ENCODE results near the gene MPI. TPM values are rescaled to one million over a fixed set of nuclear protein-coding genes. Genes with fewer than 3 reads are reported as not detected.

Gene MPI
- total and polyA plus RNA-seq, 4 donors = 16.1 to 38.4 (median 31.9) TPM

DNA sequence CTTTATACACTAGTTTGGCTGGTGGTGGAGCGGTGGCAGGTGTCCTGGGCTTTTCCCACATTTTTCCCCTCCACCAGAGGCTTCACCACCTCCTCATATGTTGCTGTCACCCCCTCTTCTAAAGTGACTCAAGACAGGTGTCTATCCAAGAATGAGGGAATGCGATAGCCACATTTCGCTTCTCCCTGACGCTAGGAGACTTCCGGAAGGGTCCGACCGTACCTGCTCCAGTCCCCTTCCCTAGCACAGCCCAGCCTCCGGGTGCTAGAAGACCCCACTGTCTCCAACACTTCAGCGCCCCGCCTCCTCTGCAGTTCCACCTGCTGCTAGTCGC lies 17.2 kb upstream of the MPI start:
- H3K9me3 ChIP-seq (ENCODE audit: control insufficient read depth in 4 of 4, low read length in 3 of 4) = no peaks in the 10 kb centered on the region
- peak overlapping the region; percentile 54 to 96 (median 92) for H3K4me3 ChIP-seq (ENCODE audit: low read depth in 1 of 3, low read length in 3 of 3)
- no peak for DNase-seq (ENCODE audit: low spot score)
- peak overlapping the region; percentile 93 to 97 for H3K27ac ChIP-seq (ENCODE audit: low read depth in 1 of 2, low read length in 2 of 2)
- H3K4me1 ChIP-seq (ENCODE audit: control insufficient read depth in 4 of 4, insufficient read depth in 4 of 4, low read length in 3 of 4) = peaks cover 12 to 51% (median 35%) of the 10 kb centered on the region in 4 donors
- peak overlapping the region; percentile 63 to 89 for H3K9ac ChIP-seq (ENCODE audit: low read depth in 1 of 2, low read length in 2 of 2)
- no peaks in the 10 kb centered on the region for H3K27me3 ChIP-seq (ENCODE audit: control insufficient read depth in 4 of 4, insufficient read depth in 4 of 4, low read length in 3 of 4)
- no peaks in the 10 kb centered on the region for H3K36me3 ChIP-seq (ENCODE audit: control insufficient read depth in 4 of 4, insufficient read depth in 3 of 4, low read depth in 1 of 4, low read length in 3 of 4)
- TF ChIP-seq, protein P1, sequence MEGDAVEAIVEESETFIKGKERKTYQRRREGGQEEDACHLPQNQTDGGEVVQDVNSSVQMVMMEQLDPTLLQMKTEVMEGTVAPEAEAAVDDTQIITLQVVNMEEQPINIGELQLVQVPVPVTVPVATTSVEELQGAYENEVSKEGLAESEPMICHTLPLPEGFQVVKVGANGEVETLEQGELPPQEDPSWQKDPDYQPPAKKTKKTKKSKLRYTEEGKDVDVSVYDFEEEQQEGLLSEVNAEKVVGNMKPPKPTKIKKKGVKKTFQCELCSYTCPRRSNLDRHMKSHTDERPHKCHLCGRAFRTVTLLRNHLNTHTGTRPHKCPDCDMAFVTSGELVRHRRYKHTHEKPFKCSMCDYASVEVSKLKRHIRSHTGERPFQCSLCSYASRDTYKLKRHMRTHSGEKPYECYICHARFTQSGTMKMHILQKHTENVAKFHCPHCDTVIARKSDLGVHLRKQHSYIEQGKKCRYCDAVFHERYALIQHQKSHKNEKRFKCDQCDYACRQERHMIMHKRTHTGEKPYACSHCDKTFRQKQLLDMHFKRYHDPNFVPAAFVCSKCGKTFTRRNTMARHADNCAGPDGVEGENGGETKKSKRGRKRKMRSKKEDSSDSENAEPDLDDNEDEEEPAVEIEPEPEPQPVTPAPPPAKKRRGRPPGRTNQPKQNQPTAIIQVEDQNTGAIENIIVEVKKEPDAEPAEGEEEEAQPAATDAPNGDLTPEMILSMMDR (IDR thresholded peaks at IDR 0.05; ENCODE audit: low read depth, low read length, missing input control) = no peak
- TF ChIP-seq, protein P2, sequence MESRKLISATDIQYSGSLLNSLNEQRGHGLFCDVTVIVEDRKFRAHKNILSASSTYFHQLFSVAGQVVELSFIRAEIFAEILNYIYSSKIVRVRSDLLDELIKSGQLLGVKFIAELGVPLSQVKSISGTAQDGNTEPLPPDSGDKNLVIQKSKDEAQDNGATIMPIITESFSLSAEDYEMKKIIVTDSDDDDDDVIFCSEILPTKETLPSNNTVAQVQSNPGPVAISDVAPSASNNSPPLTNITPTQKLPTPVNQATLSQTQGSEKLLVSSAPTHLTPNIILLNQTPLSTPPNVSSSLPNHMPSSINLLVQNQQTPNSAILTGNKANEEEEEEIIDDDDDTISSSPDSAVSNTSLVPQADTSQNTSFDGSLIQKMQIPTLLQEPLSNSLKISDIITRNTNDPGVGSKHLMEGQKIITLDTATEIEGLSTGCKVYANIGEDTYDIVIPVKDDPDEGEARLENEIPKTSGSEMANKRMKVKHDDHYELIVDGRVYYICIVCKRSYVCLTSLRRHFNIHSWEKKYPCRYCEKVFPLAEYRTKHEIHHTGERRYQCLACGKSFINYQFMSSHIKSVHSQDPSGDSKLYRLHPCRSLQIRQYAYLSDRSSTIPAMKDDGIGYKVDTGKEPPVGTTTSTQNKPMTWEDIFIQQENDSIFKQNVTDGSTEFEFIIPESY (IDR thresholded peaks at IDR 0.05) = no peak
- TF ChIP-seq, protein P3, sequence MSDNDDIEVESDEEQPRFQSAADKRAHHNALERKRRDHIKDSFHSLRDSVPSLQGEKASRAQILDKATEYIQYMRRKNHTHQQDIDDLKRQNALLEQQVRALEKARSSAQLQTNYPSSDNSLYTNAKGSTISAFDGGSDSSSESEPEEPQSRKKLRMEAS (IDR thresholded peaks at IDR 0.05) = no peak
- no peak for TF ChIP-seq SP1 (IDR thresholded peaks at IDR 0.05)
- TF ChIP-seq EGR1 (IDR thresholded peaks at IDR 0.05; ENCODE audit: low read depth in 2 of 2) = no peak
- no peak for TF ChIP-seq FOXA1 (IDR thresholded peaks at IDR 0.05)
- no peak for TF ChIP-seq FOXA2 (IDR thresholded peaks at IDR 0.05)
- no peak for TF ChIP-seq HNF4G (IDR thresholded peaks at IDR 0.05)
- TF ChIP-seq HNF4A (conservative IDR thresholded peaks at IDR 0.05) = no peak
- no peak for TF ChIP-seq JUND (IDR thresholded peaks at IDR 0.05)
- TF ChIP-seq TAF1 (conservative IDR thresholded peaks at IDR 0.05) = no peak
- TF ChIP-seq NR2F2 (IDR thresholded peaks at IDR 0.05) = no peak
- TF ChIP-seq, protein P4, sequence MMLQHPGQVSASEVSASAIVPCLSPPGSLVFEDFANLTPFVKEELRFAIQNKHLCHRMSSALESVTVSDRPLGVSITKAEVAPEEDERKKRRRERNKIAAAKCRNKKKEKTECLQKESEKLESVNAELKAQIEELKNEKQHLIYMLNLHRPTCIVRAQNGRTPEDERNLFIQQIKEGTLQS (IDR thresholded peaks at IDR 0.05) = no peak
- WGBS = under 1% methylated on average over 11 of the region's 11 CpGs

DNA sequence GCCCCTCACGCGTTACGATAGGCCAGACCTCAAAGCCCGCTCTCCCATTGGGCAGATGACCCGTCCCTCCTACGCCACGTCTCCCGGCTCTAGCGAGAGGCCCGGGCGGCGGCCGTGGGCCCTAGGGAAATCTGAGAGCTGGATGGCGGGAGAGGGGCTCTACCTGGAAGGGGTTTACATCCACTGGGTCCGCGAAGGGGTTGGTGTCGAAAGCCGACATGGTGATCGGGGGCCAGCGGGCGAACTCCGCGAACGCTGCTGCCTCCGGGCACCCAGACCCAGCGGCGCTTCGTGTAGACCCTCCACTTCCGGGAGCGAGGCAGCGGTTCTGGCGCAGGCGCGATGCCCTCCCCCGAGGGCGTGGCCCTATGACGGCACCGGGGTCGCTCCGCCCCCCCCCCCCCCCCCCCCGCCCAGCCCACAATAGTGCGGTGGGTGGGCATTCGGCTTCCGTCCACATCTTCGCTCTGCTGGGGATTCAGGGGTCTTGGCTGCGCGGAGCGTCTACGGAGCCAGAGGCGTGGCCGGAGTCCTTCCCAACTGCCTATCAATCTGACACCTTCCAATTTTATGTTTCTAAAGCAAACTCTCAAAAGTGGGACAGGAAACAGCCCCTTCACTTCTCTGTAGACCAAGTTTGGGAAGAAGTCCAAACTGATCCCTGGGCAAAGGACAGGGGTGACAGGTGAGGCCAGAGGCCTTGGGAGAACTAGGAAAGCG lies 16.6 kb upstream of the MPI start, which contains the start of gene SCAMP2:
Gene SCAMP2 (minus strand): TSS at position 330 of the 720 bp plus-strand sequence. CDS start 110 bp downstream, at position 220.
- Histone ChIP-seq H3K9me3 (ENCODE audit: control insufficient read depth in 4 of 4, low read length in 3 of 4) (no peaks in the 10 kb centered on the region), H3K36me3 (ENCODE audit: control insufficient read depth in 4 of 4, insufficient read depth in 3 of 4, low read depth in 1 of 4, low read length in 3 of 4) (no peaks in the 10 kb centered on the region), H3K4me1 (ENCODE audit: control insufficient read depth in 4 of 4, insufficient read depth in 4 of 4, low read length in 3 of 4) (peaks cover 10 to 46% (median 30%) of the 10 kb centered on the region in 4 donors), H3K27me3 (ENCODE audit: control insufficient read depth in 4 of 4, insufficient read depth in 4 of 4, low read length in 3 of 4) (no peaks in the 10 kb centered on the region), H3K9ac (ENCODE audit: low read depth in 1 of 2, low read length in 2 of 2) (peak within 1 kb of the TSS; percentile 85 to 89), H3K27ac (ENCODE audit: low read depth in 1 of 2, low read length in 2 of 2) (peak within 1 kb of the TSS; percentile 93 to 97), H3K4me3 (ENCODE audit: low read depth in 1 of 3, low read length in 3 of 3) (peak within 1 kb of the TSS; percentile 54 to 96 (median 92))
- under 1% methylated on average over 51 of the region's 52 CpGs for WGBS
- peak; percentile 90 for DNase-seq (ENCODE audit: low spot score)
- TF ChIP-seq NR2F2 (IDR thresholded peaks at IDR 0.05) (no peak), HNF4G (IDR thresholded peaks at IDR 0.05) (no peak), EGR1 (IDR thresholded peaks at IDR 0.05; ENCODE audit: low read depth in 2 of 2) (no peak), FOXA1 (IDR thresholded peaks at IDR 0.05) (no peak), JUND (IDR thresholded peaks at IDR 0.05) (no peak), RAD21 (IDR thresholded peaks at IDR 0.05) (no peak), RXRA (IDR thresholded peaks at IDR 0.05) (no peak), HNF4A (conservative IDR thresholded peaks at IDR 0.05) (peak in 1 of 2 donors; percentile 24), FOXA2 (IDR thresholded peaks at IDR 0.05) (no peak), TAF1 (conservative IDR thresholded peaks at IDR 0.05) (no peak)
- TF ChIP-seq, protein P3 (IDR thresholded peaks at IDR 0.05) = peak; percentile 57
- TF ChIP-seq, protein P1 (IDR thresholded peaks at IDR 0.05; ENCODE audit: low read depth, low read length, missing input control) = no peak
- TF ChIP-seq, protein P5, sequence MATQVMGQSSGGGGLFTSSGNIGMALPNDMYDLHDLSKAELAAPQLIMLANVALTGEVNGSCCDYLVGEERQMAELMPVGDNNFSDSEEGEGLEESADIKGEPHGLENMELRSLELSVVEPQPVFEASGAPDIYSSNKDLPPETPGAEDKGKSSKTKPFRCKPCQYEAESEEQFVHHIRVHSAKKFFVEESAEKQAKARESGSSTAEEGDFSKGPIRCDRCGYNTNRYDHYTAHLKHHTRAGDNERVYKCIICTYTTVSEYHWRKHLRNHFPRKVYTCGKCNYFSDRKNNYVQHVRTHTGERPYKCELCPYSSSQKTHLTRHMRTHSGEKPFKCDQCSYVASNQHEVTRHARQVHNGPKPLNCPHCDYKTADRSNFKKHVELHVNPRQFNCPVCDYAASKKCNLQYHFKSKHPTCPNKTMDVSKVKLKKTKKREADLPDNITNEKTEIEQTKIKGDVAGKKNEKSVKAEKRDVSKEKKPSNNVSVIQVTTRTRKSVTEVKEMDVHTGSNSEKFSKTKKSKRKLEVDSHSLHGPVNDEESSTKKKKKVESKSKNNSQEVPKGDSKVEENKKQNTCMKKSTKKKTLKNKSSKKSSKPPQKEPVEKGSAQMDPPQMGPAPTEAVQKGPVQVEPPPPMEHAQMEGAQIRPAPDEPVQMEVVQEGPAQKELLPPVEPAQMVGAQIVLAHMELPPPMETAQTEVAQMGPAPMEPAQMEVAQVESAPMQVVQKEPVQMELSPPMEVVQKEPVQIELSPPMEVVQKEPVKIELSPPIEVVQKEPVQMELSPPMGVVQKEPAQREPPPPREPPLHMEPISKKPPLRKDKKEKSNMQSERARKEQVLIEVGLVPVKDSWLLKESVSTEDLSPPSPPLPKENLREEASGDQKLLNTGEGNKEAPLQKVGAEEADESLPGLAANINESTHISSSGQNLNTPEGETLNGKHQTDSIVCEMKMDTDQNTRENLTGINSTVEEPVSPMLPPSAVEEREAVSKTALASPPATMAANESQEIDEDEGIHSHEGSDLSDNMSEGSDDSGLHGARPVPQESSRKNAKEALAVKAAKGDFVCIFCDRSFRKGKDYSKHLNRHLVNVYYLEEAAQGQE (IDR thresholded peaks at IDR 0.05) = no peak
- TF ChIP-seq, protein P2 (IDR thresholded peaks at IDR 0.05) = no peak
- TF ChIP-seq, protein P4 (IDR thresholded peaks at IDR 0.05) = no peak

Measured in liver (tissue), 9 donors.